NCI-H1048 (cell line): ENCODE data around the gene OR2A2.
"Not testable (repeated sequence)": the region's sequence is repeated elsewhere in the genome, so short reads cannot be mapped to it uniquely, and the experiment has no call there.

ENCODE experiments used
- DNase-seq: peaks from one replicate; lab custom pipeline; 2025; lab: John Stamatoyannopoulos, UW

OR2A2 gene, protein sequence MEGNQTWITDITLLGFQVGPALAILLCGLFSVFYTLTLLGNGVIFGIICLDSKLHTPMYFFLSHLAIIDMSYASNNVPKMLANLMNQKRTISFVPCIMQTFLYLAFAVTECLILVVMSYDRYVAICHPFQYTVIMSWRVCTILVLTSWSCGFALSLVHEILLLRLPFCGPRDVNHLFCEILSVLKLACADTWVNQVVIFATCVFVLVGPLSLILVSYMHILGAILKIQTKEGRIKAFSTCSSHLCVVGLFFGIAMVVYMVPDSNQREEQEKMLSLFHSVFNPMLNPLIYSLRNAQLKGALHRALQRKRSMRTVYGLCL

DNA sequence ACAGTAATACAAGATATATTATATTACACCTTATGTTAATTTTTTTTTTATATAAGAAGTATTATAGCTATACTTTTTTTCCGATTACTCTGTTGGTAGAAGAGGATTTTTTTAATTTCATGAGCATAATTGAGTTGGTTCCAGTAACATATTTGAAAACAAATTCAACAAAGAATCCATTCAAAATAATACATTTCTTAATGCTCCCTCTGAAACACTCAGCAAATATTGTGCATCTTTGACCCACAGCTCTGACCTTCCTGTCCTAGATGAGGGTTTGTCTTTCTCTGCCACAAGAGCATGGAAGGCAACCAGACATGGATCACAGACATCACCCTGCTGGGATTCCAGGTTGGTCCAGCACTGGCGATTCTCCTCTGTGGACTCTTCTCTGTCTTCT lies at the start of gene OR2A2:
Gene OR2A2, plus strand, starts transcription at position 301 of the 400 bp plus-strand sequence. Its CDS starts 0 bp downstream, at position 301.
- no peak for DNase-seq

DNA sequence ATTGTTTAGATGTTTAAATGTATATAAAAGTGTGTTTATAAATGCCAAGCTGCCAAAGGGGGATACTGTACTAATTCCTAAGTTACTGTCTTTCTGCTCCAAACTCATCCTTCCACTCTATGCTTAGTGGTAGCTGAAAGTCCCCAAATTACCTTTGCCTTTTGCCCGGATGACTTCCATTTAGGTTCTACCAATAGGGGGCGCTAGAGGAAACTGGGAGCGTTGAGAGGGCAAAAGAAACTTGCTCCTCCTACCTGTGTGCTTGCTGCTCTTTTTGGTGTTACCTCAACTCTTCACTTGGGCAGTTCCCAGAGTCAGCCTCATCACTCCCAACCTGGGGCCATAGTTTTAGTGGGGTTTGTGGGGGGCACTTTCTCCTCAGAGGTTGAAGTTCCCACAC lies 45.7 kb upstream of the OR2A2 start:
- no peak for DNase-seq

DNA sequence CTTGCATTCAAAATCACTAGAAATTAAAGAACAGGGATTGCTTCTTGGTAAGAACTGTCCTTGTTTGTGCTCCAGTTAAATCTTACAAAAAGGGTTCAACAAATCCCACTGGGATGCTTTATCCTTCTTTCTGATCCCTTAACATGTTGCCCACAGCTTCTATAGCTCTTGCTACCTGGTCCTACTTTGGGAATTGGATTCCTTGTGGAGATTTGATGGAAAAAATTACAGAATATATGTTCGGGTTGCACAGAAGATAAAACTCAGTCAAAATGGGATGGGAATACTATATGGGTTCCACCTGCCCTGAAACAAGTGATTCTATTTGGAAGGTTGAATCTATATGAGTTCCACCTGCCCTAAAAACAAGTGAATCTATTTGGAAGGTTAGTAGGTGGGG lies 39.9 kb upstream of the OR2A2 start, which contains the start of gene OR2A25:
Gene OR2A25, plus strand, starts transcription at position 301 of the 400 bp plus-strand sequence. CDS start 4,409 bp downstream, outside the sequence.
- no peak for DNase-seq

DNA sequence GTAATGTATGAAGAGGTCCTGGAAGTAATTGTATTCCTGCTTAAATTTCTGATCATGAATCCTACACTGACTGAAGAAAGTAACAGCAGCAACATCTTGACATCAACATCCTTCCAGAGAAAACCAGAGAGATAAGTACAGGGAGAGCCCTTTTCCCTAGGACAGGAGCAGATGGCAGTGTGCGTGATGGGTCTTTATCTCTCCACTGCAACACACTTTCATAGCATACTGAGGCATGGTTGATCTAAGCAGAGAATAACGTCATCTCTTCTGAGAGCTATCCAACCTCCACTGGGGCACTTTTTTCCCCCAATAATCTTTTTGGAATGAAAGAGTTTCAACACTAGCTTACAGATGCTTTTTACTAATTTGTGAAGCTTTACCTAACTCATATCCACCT lies 39.4 kb upstream of the OR2A2 start:
- DNase-seq: no peak

DNA sequence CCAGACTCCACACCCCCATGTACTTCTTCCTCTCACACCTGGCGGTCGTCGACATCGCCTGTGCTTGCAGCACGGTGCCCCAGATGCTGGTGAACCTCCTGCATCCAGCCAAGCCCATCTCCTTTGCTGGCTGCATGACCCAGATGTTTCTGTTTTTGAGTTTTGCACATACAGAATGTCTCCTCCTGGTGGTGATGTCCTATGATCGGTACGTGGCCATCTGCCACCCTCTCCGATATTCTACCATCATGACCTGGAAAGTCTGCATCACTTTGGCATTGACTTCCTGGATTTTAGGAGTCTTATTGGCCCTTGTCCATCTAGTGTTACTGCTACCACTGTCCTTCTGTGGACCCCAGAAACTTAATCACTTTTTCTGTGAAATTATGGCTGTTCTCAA lies 35.0 kb upstream of the OR2A2 start:
- DNase-seq: no peak

DNA sequence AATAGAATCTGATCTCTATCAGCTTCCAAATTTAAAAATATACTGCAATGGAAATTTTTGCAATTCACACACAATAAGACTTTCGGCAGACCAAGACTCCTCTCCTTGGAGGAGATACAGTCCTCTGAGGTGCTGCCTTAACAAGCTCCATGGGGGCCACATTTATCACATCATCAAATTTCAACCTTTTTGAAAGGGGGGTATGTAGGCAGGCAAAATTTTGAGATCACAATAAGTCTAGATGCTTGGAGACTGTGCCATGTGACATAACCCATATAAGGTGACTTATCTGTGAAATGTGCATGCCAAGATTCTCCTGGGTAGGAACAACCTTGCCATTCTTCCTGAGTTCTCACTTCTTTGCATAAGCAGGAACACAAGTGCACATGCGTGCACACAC lies 23.4 kb upstream of the OR2A2 start, which contains the start of gene OR2A12:
Gene OR2A12, plus strand, starts transcription at position 301 of the 400 bp plus-strand sequence. CDS start 8,830 bp downstream, outside the sequence.
- no peak for DNase-seq

DNA sequence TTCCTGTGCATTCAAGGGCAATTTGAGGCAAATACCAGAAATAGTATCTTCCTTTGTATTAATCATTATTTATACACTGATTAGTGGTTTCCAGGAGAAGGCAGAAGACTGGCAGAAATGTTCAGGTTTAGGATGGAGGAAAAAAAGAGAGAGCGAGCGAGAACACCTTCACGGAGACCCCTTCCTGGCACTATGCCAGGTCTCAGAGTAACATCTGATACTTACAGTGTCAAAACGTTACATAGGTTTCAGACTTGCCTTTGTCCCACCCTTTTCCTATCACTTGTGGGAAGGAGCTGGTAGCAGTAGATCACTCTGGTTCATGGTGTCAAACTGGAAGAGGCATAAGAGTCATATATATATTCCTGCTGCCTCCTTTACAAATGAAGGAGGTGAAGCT lies 22.7 kb upstream of the OR2A2 start:
- no peak for DNase-seq

DNA sequence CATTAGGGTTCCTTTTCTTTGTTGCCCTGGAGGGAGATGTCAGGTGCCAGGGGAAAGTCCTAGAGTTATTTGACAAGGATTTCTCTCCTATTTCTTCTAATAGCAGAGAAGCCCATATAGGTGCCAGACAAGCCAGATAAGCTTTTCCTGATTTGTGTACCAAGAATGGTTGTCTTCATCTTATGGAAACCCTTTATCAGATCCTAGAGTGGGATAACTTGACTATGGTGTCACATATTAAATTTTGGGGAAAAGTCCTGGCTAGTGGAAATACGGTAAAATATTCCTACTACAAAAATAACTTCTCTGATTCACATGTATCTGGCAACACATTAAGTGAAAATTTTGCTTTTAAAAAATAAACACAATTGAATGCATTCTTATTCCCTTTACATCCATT lies 22.2 kb upstream of the OR2A2 start:
- no peak for DNase-seq

DNA sequence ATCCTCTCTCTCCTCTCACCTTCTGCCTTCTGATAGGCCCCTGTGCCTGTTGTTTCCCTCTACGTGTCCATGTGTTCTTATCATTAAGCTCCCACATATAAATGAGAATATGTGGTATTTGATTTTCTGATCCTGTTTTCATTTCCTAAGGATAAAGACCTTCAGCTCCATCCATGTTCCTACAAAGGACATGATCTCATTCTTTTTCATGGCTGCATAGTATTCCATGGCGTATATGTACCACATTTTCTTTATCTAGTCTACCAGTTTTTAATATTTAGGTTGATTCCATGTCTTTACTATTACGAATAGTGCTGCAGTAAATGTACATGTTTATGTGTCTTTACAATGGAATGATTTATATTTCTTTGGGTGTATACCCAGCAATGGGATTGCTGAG lies 18.7 kb upstream of the OR2A2 start:
- DNase-seq: no peak

DNA sequence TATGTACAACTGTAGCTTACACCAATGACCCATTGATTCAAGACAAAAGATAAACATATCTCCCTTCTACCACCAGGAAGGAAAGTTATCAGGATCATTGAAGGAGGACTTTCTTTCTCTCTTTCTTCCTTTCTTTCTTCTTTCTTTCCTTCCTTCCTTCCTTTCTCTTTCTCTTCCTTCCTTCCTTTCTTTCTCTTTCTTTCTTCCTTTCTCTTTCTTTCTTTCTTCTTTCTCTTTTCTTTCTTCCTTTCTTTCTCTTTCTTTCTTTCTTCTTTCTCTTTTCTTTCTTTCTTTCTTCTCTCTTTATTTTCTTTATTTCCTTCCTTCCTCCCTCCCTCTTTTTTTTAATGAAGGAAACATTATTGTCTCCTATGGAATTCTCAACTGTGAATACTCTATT lies 10.6 kb upstream of the OR2A2 start:
- DNase-seq: no peak

DNA sequence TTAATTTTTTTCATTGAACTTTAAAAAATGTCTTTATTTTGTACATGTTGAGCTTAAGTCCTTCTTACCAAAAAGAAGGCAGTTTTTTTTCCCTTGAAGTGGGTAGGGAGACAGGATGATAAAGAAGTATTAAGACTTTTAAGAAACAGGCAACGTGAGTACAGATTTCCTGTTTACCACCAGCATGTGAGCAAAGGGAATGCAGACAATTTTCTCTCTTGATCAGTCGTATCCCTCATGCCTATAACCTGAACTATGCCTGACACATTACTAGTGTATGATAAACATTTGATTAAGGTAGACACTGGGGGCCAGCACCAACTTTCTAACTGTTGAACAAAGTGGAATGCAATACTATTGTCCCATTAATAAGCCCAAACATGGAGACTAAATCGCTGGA lies 8.8 kb upstream of the OR2A2 start:
- DNase-seq: no peak

DNA sequence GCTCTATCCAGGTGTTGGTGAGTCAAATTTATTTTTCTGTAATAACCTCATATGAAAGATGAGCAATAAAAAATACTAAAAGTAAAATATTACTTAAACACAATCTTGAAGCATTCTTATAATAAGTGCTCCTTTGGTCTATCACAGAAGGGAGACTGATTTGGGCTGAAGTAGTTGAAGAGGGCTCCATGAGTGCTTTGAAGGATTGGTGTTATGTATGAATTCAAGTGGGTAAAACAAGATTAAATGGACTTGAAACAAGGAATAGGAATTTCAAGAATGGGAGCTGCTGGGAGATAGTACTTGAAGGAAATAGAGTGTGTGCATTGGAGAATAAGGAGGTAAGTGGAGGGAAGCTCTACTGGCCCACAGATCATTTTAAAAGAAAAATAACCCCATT lies 7.3 kb upstream of the OR2A2 start:
- no peak for DNase-seq

DNA sequence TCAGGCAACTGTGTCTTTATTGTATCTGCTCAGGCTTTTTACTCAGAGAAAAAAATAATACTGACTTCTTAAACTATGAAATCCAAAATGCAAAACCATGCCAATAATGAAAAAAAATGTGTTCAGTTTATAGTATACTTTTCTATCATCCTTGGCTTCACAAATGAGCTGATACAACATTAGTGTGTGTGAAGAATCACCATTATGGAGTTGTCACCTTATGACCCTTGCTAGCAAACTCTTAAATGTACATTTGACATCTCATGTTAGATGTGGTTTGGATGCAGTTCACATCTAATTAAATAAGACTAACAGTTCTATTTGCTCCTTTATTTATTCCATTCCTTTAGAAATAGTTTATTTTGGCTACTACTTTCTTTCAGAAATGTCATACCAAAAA lies 4.2 kb upstream of the OR2A2 start:
- no peak for DNase-seq

DNA sequence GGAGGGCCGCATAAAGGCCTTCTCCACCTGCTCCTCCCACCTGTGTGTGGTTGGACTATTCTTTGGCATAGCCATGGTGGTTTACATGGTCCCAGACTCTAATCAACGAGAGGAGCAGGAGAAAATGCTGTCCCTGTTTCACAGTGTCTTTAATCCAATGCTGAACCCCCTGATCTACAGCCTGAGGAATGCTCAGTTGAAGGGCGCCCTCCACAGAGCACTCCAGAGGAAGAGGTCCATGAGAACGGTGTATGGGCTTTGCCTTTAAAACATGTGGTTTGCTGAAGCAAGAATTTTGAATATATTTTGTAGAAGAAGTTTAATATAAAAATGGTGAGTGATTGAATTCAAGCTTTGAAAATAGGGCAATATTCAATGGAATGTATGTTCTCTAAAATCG lies 889 bp downstream of the OR2A2 start:
- DNase-seq: no peak

DNA sequence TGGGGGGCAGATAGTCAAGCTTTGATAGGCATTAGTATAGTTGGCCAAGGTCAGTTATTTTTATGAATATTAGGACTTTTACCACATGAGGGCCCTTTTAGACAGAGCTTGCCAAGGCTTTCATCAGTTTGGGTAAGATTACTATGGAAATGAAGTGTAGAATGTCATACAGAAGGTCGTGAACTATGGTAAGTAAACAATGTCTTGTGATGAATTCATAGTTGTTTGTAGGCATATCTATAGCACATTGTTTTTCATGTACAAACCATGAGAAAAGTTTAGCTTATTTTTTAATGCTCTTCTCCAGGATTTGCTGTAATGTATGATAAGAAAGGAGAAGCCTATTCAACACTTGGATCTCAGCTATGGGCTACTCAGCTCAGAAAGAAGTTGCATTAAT lies 4.3 kb downstream of the OR2A2 start:
- no peak for DNase-seq

DNA sequence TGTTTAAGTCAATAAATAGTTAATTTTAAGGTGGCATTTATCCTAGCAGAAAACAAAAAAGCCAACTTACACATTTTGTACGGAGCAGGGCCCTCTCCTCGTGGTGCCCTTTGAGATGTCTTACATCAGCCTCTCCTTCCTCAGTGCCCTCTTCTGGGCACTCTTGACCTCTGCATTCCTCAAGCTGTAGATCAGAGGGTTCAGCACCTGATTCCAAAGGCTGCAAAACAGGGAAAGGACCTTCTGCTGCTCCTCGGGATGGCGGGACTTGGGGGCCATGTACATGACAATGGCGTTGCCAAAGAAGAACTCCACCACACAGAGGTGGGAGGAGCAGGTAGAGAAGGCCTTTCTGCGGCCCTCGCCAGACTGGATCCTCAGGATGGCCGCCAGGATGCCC lies 9.0 kb downstream of the OR2A2 start:
- DNase-seq: no peak

DNA sequence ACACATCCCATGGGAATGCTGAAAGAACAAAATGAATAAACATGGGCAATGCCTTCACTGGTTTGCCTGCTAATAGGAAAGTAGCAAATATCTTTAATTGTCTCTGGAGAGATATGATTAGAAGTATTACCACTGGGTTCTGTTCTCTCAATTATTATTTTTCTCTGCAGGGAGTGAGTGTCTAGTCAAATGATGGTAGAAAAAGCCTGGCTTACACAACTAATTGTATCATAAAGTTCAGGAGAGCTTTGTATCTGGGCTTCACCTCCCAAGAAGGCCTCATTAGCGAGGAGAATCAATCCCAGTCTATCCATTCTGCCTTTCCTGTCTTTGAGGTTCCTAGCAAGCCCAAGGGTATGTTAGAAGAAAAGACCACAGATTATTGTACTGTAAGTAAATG lies 13.5 kb downstream of the OR2A2 start, which contains the start of gene OR2A14:
Gene OR2A14, plus strand, starts transcription at position 301 of the 400 bp plus-strand sequence. CDS start 5,937 bp downstream, outside the sequence.
- no peak for DNase-seq

DNA sequence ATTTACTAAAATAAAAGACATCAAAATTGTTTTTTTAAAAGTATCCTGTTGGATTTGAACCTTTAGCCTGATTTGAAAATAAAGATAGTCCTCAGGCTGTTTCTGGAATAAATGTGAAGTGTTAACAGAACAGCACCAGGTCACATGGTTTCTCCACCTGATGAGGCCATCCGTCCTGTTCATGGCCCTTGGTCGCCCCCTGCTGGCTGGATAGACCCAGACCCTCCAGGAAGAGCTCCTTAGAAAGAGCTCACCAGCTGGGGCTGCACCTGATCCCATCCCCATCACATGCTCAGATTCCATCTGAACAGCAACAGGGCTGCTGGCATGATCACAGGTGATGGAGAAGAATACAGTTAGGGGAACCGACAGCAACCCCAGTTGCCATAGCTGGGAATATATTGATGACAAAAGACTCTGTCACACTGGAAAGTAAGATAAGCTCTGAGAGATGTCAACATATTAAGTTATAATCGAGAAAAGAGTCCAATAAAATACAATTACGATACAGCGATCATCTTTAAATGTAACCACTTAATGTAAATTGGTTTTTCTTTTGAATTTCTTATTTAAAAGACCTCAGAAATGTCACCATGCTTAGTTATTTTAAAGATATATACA lies 18.4 kb downstream of the OR2A2 start:
- peak; percentile 73 for DNase-seq

DNA sequence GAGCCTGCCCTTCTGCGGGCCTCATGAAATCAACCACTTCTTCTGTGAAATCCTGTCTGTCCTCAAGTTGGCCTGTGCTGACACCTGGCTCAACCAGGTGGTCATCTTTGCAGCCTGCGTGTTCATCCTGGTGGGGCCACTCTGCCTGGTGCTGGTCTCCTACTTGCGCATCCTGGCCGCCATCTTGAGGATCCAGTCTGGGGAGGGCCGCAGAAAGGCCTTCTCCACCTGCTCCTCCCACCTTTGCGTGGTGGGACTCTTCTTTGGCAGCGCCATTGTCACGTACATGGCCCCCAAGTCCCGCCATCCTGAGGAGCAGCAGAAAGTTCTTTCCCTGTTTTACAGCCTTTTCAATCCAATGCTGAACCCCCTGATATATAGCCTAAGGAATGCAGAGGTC lies 20.2 kb downstream of the OR2A2 start:
- DNase-seq: not testable (repeated sequence)

DNA sequence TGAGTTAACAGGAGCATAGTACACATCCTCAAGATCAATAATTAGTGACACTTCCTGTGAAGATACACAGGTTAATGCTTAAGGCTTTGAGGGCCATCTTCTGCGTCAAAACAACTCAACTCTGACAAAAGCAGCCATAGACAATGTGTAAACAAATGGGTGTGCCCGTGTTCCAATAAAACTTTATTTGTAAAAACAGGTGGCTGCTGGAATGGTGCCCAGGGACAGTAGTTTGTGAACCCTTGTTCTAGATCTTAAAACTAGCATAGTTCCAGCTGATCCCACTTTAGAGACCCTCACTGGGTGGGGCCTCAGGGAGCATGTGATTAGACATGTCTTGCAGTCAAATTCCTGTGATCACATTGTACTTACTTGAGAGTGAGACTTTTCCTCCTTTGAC lies 21.3 kb downstream of the OR2A2 start:
- no peak for DNase-seq

DNA sequence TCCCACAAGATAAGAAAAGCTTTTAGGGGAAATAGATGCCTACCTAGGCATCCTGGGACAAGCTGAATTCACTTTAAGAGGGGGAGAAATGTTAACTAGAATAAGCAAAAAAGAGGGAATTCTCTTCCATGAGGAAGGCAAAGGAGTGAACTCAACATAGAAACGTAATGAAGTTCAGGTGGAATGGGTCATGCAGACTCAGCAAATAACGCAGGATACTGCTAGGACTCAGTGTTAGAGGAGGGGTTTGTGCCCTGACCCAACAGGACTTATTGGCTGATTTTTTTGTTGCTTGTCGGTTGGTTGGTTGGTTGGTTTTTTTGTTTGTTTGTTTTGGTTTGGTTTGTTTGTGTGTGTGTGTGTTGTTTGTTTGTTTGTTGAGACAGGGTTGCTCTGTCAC lies 22.9 kb downstream of the OR2A2 start:
- DNase-seq: no peak

DNA sequence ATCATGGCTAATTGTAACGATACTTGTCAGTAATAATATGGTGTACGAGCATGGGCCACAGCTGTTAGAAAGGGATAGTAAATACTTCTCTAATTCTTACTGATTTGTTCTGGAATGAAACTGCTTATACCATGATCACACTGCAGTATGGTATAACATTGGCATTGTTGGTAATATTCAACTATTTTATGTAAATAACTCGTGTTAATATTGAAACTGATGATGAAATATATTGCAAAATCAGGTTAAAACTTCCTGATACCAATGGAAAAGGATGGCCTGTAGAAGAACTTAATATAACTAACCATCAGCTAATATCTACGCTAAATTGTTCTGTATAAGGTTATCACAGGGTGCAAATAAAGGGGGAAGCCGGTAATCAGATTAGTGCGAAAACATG lies 23.9 kb downstream of the OR2A2 start:
- no peak for DNase-seq

DNA sequence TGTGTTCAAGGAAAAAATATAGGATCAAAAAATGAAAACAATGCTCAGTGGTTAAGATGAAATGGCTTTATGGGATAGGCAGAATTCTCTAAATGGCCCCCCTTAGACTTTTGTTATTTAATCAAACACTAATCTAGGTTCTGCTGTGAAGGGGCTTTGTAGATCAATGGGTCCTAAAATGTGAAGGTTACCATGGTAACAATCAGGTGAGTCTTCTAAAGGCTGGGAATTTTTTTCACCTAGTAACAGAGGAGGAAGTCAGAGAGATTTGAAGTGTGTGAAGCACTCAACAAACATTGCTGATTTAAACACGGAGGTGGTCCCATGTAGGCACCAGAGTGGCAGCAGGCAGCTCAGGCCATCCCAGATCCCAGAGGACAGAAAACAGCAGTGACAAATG lies 24.7 kb downstream of the OR2A2 start:
- DNase-seq: no peak

DNA sequence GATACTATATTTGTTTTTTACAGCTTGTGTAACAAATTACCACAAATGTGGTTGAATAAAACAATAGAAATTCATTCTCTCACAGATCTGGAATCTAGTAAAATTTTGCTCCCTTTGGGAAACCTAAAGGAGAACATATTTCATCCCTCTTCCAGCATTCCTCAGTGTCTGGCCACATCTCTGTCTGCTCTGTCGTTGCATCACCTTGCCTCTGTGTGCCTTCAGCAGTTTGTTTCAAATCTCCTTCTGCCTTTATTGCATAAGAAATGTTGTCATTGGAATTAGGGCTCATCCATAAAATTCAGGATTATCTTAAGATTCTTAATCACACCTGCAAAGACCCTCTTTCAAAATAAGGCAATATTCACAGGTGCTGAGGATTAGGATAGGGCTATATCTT lies 28.1 kb downstream of the OR2A2 start:
- DNase-seq: no peak
